GM18508 (cell line): Measurements from ENCODE around the gene KLHL7.

Source experiments
- ATAC-seq: cut with Tn5 transposase; IDR thresholded peaks from one replicate; pipeline ENCODE4 v1.9.1; 2021; ENCODE audit warnings: moderate number of reproducible peaks; ENCODE audit not compliant: insufficient read depth, unreplicated experiment

KLHL7 gene, protein sequence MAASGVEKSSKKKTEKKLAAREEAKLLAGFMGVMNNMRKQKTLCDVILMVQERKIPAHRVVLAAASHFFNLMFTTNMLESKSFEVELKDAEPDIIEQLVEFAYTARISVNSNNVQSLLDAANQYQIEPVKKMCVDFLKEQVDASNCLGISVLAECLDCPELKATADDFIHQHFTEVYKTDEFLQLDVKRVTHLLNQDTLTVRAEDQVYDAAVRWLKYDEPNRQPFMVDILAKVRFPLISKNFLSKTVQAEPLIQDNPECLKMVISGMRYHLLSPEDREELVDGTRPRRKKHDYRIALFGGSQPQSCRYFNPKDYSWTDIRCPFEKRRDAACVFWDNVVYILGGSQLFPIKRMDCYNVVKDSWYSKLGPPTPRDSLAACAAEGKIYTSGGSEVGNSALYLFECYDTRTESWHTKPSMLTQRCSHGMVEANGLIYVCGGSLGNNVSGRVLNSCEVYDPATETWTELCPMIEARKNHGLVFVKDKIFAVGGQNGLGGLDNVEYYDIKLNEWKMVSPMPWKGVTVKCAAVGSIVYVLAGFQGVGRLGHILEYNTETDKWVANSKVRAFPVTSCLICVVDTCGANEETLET

DNA sequence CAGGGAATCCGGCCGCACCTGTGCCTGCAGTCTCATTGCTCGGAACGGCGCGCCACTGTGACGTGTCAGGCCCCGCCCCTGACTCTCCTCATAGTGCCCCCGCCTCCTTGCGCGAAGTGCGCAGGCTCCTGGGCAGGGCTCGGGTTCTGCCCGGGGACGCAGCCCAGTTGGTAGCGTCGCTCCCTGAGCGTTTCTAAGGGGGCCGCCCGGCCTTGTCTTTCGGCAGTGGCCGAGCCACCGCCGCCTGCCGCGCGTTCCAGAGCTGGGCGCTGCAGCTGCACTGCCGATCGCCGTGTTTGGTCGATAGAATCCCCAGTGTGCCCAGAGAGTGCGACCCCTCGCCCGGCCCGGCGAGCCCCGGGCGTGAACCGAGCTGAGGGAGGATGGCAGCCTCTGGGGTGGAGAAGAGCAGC lies at the start of gene KLHL7:
KLHL7 (plus strand) TSS at position 142 of the 413 bp plus-strand sequence; CDS start at position 384, 242 bp downstream.
- peak; percentile 73 for ATAC-seq

DNA sequence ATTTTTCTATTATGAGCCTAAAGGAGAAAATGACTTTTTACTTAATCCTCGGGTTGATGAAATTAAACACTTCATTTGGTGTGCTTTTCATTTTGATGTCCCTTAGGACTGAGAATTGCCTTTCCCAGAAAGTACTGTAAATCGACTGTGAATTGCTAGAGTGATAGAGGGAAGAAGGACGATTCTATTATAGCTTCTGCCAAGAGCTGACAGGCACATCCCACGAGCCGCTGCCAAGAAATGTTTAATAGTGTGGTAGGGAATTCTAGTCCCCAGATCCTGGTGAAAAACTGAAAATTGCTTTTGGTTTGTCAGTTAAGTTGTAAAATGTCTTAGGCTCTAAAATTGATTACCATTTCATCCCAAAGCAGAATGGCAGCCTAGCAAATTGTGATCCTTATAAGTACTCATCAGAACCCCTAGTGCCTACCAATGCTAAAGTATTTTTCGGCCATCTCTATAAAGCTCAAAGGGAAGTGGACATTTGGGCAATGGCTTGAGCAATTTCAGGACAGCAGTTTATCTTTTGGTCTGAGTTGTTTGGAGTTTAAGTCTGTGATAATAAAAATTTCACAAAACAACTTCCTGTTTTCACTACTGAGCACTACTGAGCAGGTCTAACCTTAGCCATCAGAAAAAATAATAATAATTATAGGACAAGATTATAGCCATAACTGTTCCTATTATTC lies 47.0 kb upstream of the KLHL7 start:
- ATAC-seq, result no peak

DNA sequence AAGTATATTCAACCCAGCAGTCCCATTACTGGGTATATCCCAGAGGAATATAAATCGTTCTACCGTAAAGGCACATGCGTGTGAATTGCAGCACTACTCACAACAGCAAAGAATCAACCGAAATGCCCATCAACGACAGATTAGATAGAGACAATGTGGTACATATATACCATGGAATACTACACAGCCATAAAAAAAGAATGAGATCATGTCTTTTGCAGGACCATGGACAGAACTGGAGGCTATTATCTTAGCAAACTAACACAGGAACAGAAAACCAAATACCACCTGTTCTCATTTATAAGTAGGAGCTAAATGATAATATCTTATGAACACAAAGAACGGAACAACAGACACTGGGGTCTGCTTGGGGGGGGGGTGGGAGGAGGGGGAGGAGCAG lies 44.3 kb upstream of the KLHL7 start:
- no peak for ATAC-seq

DNA sequence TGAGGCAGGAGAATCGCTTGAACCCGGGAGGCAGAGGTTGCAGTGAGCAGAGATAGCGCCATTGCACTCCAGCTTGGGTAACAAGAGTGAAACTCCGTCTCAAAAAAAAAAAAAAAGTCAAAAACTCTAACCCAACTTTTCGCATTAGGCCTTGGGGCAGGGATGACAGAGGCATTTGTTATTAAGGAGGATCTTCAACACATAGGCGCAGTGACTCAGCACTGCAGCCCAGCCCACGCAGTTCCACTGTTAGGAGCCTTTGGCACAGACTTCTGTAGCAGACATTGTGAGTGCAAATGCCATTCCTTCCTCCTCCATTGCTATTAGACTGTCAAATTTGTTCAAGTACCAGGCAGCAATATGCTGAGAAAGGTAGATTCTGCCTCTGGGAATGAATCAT lies 43.1 kb upstream of the KLHL7 start:
- no peak for ATAC-seq

DNA sequence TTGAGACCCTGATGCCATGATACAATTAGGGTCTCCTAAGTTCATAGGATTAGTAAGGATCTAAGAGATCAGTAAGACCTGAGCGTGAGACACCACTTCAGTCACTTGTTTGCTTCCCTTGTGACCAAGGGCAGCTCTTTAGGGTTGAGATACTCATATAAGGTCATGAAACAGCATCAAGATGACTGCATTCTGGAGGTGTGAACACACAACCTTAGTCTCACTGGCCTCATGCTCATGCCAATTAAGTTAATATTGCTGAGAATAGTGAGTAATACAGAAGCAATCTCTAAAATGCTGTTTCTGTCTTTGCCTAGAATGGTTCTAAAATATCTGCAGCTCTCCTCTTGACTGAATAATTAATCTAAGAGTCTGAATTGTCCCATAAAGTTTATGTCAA lies 39.6 kb upstream of the KLHL7 start:
- ATAC-seq, result no peak

DNA sequence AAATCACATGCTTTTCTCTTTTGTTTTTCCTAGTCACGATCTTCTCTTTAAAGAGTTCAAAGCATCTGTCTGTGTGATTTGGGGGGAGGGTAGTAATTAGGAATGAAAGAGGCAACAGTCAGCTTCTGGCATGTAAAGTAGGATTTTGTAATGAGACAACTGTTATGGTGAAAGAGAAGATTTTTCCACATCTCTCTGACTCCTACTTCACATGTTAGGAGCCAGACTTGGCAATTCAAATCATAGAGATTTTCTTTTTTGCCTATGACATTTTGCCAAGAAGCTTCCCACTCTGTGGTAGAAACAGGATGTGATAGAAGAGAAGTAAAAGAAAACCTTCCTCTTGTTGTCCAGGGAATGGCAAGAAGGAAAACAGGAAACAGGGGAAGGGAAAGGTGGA lies 38.3 kb upstream of the KLHL7 start:
- no peak for ATAC-seq

DNA sequence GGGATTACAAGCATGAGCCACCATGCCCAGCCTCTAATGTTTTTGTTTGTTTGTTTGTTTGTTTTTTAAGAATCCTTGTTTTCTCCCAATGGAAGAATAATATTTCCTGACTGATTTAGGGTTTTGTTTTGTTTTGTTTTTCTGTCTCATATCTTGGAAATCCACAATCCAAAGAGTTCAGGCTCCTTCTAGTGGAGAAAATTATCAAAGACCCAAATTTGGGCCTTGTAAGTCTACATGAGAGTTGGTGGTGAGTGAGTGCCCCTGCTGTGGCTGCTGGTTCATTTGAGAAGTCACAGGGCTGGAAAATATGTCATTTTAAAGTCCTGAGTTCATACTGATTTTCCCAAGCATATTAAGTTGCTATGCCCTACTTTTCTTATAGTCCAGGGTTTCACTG lies 33.5 kb upstream of the KLHL7 start:
- ATAC-seq, result no peak

DNA sequence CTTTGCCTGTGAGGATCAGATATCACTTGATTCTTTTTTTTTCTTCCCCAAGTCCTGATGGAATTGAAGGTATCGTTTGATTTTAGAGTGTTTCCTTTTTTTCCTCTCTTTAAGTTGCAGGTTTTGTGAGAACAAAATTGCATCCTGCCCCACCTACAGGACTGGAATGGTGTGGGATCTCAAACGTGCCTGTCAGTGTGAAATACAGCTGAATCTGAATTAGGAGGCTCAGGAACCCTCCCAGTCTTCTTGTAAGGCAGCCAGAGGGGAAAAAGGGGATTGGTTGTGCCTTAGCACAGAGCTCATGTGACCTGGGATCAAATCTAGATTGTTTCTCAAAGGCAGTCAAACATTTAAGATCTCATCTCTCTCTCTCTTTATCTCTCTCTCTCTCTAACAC lies 32.7 kb upstream of the KLHL7 start:
- no peak for ATAC-seq

DNA sequence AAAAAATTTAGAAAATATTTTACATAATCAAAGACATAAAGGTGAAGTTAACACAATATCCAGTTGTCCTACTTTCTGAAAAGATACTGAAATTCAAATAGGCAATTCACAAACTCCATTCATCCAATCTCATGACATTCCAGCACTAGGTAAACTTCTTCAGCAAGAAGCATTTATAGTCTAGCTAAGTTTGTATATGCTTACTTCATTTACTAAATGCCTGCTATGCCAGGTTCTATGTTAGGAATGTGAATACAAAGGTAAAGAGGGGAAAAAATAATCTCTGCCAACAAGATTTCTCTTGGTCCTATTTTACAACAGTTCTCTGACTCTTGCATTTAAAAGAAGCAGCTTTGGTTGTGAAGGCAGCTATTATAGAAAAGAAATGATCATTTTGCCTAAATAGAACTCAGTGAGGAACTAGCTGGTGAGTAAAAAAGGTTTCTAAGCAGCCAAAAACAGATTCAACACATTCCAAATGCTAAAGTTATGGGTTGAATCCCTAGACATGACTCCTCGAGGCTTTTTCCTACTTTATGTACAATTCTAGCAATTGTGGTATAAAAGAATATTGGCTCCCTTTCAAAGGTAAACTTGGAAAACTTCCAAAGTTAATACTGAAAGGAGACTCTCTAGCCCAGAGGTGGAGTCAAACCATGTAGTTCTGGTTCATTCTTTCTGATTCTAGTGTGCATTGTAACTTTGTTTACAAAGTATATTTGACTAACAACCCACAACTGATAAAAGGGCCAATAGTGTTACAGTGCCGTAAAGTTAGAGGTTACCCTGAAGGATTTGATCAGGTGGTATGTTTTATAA lies 30.9 kb upstream of the KLHL7 start:
- ATAC-seq, result no peak

DNA sequence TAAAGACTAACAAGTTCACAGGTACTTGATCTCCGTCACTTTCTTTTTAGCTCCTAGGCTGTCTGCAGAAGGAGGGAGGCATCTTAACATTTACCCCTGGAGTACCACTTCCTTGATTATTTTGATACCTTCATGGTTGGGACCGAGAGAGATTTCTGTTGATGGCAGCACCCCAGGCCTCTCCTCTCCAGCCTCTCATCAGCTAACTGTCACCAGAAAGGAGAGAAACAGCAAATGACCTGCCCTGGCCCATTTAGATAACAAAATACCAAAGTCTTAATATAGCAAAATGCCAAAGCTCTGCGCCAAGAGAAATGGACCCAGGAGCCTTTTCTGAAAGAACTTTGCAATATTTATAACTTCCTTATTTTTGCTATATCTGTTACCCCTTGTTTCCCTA lies 30.0 kb upstream of the KLHL7 start:
- no peak for ATAC-seq

DNA sequence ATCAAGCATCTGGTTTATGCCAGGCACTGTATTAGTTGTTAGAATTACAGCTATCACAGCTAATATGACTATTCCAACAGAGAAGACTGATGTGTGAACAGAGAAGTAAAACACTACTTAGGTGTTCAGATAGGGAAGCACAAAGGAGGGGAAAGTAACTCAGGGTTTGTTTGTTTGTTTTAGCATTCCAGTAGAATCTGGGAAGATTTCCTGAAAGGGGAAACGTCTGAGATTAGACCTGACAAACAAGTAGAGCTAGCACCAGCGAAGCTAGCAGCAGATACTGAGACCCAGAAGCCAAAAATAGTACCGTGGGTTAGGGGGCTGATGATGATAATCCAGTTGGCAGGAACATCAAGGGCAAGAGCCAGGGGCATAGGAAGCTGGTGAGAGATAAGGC lies 28.8 kb upstream of the KLHL7 start:
- ATAC-seq, result no peak

DNA sequence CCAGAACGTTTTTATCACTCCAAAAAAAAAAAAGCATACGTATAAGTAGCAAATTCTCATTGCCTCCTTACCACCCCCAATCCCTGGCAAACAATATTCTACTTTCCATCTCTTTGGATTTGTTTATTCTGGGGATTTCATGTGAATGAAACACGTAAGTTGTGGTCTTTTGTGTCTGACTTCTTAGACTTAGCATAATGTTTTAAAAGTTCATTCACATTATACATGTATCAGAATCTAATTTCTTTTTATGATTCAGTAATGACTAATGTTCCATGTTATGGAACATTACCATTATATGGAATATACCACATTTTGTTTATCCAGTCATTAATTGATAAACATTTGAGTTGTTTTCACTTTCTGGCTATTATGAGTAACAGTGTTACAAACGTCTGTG lies 12.5 kb upstream of the KLHL7 start:
- ATAC-seq, result no peak

DNA sequence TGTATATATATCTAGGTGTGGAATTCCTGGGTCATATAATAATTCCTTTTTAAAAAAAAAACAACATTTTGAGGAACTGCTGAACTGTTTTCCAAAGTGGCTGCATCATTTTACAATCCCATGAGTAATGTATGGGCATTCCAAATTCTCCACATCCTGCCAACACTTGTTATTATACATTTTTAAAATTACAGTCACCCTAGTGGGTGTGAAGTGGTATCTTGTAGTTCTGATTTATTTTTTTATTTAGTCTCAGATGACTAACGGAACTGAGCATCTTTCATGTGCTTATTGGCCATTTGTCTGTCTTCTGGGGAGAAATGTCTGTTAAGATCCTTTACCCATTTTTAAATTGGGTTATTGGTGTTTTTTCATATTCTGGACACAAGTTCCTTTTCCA lies 12.0 kb upstream of the KLHL7 start:
- no peak for ATAC-seq

DNA sequence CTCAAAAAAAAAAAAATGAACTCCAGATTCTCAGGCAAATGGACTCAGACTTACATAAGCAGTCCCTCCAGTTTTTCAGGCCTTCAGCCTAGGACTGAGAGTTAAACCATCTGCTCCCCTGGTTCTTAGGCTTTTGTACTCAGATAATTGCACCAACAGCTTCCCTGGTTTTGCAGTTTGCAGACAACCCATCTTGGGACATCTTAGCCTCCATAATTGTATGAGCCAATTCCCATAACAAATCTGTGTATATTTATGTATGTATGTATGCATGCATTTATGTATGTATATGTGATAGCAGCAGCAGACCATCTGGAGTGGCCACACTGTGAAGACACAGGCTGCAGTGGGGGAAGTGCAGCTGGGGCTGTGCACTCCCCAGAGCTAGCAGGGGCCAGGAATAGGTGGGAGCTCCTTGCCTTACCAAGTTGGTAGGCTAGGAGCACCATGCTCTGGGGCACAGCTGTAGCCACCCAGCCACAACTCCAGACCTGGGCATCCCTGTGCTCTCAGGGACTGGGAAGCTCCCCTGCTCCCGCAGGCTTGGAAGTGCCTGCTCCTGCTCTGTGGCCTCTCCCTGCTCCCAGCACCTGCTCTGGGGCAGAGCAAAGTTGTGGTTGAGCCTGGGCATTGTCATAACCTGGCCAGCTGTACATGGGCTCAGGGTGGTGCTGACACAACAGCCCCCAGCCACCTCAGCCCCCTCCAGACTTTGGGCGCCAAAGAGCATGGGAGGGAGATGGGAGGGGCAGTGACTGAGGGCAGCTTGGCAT lies 8.9 kb upstream of the KLHL7 start:
- no peak for ATAC-seq

DNA sequence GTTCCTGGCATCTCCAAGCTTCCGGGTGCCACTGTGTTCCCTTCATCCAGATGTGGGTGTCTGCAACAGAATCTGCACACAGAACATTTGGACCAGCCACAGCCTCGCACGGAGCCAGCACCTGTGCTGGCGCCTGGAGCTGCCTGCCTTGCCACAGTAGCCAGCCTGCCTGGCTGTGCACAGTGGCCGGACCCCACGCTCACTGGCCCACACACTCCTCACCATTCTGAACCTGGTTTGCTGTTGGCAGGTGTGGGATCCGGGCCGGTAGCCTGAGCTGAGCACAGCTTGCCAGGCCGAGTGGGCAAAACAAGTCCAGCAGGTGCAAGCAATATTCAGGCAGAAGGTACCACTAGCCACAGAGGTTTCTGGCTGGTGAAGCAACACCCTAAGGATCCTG lies 7.6 kb upstream of the KLHL7 start:
- no peak for ATAC-seq

DNA sequence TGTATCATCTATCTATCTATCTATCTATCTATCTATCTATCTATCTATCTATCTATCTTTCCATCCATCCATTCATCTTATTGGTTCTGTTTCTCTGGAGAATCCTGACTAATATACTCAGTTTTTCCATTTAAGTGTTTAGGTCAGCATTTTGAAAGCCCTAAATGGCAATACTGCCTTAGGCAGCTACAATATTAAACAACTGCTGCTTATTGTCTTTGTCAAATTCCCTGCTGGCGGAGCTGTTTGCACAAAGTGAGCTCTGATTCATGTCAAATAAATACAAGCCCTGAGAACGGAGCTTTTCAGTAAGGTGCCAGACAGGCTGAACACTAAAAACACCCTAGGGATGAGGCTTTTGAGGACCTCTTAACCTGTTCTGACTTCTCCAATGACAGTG lies 7.1 kb upstream of the KLHL7 start:
- no peak for ATAC-seq

DNA sequence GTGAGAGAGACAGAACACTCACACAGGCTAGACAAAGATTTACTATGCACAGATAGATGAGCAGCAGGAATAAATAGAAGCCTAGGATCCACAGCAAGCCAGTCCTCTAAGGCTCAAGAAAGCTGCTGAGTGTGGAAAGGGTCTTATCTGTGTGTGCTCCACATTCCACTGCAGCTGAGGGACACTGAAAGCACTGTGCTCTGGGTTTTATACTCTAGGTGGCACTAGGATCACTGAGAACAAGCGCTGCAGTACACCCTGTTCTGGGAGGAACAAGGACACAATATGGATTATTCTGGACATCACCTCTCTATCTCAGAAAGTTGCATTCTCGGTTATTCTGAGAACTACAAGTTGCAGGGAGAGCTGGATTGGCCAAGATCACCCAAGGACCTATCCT lies 4.9 kb upstream of the KLHL7 start:
- ATAC-seq, result no peak

DNA sequence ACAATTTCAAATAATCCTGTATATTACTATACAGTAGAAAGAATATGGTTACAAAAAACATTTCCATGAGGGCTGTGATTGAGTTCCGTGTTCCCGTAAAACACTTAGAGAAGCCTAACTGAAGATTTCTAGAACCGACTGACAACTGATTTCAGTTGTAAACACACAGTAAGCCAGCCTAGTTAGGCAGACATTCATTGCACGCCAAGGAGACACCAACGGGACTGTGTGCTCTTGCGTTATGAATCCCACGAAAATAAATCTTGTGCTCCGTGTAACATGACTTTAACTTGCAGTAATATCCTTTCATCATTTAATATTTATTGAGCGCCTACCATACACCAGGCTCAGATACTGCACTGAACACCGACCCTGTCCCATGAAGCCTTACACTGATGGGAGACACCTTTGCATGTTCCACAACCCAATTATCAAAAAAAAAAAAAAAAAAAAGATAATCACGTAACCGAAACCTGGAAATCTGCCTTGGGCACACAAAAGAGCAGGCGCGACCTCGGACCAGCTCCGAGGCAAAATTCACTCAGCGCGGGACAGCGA lies 420 bp upstream of the KLHL7 start:
- ATAC-seq, result peak; percentile 22

DNA sequence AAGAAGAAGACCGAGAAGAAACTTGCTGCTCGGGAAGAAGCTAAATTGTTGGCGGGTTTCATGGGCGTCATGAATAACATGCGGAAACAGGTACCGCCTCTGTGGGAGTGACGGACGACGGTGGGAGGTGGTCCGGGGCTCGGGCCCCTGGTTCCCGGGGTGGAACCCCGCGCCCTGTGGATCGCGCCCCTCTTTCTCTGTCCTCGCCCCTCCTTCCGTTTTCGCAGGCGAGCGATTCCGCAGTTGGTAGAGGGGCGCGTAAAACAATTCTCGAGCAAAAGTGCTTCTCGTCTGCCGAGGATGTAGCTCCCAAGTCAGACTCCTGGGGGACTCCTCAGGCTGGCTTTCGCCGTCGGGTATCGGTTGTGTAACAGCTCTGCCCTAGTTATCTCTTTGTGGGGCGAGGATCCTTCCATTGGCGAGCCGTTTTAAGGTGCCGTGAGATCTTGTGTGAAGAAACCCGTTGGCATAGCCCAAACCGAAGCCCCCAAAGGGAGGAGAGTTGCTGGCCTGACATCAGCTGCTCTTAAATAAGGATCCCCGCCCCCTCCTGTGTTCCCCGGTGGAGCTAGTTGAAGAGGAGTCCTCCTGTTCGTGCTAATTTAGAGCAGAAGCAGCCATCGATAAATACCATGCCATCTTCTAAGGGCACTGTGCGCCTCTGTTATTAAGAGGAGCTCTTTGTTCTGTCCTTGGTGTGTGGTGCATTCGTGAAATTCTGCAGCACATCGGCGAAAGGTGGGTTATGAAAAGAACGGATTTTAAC lies 655 bp downstream of the KLHL7 start:
- peak; percentile 12 for ATAC-seq
